NCI-H748 (cell line): ENCODE data around the gene LRRFIP1.
"Not testable (repeated sequence)": the region's sequence is repeated elsewhere in the genome, so short reads cannot be mapped to it uniquely, and the experiment has no call there.

ENCODE experiments used
- DNase-seq: peaks from one replicate; lab custom pipeline; 2025; ENCODE audit not compliant: unreplicated experiment; lab: John Stamatoyannopoulos, UW

LRRFIP1 gene

GRCh38 chr2:237661799-237662328, 34.5 kb downstream of the LRRFIP1 start:
- DNase-seq: no peak

DNA sequence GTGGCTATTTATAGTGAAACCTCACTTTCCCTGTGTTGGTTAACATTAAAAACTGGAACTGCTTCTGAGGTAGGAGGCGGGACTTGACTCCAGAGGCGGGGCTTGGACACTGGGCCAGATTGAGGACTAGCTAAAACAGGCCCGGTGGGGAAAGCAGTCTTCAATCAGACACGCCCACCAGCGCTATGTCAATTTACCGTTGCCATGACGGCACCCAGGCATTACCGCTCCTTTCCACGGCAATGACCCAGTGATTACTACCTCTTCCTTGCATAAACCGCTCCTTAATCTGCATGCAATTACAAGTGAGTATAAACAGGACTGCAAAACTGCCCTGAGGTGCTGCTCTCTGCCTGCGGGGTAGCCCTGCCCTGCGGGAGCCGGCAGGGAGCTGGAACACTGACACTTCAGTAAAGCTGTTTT, 35.3 kb downstream of the LRRFIP1 start:
- DNase-seq: peak; percentile 99

DNA sequence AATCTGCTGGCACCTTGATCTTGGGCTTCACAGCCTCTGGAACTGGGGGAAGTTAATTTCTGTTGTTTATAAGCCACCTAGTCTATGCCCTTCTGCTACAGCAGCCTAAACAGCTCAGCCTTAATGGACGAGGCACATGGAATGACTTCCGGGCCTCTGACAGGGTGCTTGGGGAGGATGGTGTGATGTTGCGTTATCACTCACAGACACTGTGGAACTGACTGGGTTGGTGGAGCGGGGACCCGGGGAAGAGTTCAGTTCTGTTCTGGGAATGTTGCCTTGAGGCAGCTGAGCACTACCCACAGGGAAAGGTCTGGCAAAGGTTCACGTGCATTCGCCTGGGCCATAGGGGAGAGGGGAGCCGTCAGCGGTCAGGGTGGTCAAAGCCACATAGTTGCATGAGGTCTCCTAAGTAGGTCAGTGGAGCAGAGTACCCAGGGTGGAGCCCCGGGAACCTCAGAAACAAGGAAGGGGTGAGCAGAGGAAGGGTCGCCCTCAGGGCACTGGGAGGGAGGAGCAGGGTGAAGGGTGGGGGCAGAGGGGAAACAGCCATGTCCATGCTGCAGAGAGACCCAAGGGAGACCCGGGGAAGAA, 36.2 kb downstream of the LRRFIP1 start:
- no peak for DNase-seq

- no peak for DNase-seq
These were observed 36.8 kb downstream of the LRRFIP1 start for GRCh38 chr2:237664151-237664550.

DNA sequence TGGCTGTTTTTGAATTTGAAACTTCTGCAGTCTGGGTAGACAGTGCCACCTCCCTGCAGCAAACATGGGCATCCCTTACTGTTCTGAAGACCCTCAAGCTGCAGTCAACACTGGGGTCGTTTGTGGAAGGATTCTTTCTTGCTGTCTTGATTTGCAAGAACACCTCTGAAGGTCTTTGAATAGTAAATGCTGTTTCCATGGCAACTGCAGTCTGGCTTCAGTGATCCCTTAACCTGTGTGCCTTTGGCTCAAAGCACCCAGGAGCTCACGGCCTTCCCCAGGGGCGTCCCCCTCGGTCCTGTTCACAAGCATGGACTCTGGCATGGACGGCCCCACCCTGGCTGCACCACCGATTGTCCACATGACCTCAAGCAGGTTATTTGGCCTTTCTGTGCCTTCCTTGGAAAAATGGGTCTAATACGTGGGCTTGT, 38.3 kb downstream of the LRRFIP1 start:
- DNase-seq: peak; percentile 37

DNA sequence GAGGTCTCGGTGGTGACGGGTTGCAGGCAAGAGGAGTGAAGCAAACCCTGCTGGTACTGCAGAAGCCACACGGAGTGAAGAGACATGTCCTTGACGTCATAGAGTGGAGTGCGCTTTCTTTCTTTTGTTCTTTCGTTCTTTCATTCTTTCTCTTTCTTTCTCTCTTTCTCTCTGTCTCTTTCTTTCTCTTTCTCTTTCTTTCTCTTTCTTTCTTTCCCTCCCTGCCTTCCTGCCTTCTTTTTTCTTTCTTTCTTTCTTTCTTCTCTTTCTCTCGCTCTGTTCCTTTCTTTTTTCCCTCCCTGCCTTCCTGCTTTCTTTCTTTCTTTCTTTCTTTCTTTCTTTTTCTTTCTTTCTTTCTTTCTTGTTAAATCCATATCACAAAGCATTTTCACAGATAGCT, 39.2 kb downstream of the LRRFIP1 start:
- DNase-seq: no peak

DNA sequence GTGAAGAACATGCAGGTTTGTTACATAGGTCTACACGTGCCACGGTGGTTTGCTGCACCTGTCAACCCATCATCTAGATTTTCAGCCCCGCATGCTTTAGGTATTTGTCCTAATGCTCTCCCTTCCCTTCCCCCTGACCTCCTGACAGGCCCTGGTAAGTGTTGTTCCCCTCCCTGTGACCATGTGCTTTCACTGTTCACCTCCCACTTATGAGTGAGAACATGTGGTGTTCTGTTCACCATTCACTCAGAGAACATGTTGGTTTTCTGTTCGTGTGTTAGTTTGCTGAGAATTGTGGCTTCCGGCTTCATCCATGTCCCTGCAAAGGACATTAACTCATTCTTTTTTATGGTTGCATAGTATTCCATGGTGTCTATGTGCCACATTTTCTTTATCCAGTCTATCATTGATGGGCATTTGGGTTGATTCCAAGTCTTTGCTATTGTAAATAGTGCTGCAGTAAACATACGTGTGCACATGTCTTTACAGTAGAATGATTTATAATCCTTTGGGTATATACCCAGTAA, 39.7 kb downstream of the LRRFIP1 start:
- not testable (repeated sequence) for DNase-seq

DNA sequence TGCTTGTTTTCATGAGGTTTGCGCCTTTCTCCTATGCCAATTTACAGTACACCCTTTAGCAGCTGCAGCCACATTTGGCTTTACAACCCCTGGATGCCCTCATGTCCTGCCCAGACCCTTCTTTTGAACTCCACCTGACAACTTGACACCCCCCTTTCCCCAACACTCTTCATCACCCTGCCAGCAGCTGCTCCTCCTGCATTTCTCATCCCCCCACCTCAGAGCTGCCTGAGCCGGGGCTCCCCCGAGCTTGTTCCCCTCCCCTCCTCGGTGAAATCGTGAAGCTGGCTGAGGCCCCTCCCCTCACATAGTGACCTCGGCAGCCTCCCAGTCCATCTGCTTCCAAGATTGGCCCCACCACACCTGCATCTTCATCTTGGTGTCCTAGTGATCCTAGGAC, 40.5 kb downstream of the LRRFIP1 start:
- DNase-seq: no peak

- no peak for DNase-seq
These were observed 41.1 kb downstream of the LRRFIP1 start for GRCh38 chr2:237668440-237668839.

DNA sequence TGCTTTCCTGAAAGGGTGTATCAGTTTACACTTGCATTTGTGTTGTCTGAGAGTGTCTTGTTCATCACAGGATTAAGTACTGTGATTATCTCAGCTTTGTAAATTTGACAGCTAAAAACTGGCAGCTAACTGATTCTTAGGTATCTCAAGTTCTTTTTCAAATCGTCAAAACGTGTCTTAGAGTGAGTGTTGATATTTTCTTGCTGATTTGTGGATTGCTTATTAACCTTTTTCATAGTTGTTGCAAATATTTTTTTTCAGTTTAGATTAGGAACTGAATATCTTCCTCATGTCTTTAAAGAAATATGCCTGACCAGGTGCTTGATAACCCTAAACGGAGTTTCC, 41.9 kb downstream of the LRRFIP1 start:
- peak; percentile 67 for DNase-seq

DNA sequence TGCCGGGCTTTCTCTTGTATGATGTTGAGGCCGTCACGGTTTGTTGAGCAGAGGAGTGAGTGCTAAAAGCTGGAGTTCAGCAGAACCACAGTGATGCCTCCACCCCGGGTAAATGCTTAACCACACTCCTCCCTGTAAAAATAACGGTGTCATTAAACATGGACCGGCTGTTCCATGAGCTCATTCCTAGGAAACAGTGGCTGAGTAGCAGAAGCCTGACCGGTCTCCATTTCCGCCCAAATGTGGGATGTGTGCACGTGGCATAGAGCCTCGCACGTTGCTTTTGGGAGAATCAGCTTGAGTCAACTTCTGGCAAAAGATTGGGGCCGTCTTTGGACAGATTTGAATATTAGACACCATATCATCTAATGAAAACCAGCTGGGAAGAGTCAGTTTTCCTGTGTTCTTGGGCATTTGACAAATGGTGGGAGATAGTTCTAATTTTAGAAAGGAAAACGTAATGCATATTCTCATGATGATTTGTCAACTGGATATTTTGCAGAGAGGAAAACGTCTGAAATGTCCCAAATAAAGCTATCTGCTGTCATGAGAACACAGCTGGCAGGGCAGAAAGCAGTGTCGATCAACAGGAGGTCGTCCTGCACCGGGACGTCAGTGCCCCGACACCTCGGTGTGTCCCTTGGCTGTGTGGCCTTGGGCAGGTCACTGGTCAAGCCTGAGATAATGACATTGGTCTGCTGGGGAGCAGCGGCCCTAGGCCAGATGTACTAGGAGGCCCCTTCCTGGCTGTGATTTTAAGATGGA, 42.4 kb downstream of the LRRFIP1 start:
- peak; percentile 90 for DNase-seq

GRCh38 chr2:237670641-237671040, 43.3 kb downstream of the LRRFIP1 start:
- no peak for DNase-seq

DNA sequence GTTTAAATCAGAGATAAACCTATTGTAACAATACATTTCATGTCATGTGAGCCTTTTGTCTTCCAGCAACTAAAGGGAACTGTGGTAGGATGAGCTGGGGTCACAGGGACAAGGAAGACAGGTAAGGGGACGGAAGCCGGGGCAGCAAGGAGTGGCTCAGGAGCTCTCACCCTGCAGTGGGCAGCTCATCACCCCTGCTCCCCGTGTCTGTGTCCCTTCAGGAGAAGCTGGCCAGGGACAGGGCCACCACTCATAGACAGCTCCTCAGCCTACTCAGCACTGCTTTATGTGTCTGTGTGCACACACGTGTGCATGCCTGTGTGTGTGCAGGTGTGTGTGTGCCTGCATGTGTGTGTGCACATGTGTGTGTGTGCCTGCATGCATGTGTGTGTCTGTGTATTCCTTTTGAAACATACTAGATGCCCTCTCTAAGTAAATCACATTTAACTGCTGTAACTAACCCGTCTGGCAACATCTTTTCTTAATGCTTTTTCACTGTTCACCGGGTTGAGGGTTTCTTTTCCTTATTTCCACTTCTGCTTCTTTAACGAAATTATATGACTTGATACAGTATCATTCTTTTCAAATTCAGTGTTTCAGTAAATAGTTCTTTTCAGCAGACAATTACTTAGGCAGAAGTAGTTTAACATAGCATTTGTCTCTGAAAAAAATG, 44.2 kb downstream of the LRRFIP1 start:
- no peak for DNase-seq

GRCh38 chr2:237672731-237673129, 45.3 kb downstream of the LRRFIP1 start:
- no peak for DNase-seq

GRCh38 chr2:237673130-237674001, 46.0 kb downstream of the LRRFIP1 start:
- DNase-seq: peak; percentile 97

DNA sequence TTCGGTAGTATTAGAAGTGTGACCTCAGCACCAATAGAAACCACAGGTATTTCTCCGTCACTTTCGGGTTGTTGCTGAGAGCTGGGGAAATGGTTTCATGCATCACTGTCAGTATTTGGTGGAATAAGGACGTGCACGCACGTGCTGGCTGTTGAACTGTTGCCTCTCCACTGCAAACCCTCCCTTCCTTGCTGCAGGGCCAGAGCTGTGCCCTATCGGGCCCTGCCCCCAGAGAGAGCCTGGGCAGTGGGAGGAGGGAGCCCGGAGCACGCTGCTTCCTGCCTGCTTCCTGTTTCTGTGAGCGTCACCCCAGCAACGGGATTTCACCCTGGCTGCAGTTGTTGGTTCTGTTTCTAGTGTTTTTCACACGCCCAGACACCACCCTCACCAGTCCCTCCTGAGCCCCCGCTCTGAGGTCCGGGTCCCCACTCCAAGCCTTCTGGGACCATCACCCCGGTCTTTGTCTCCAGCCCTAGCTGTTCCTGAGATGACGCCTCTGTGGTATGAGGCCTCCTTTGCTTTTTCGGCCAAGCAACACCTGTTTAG, 47.4 kb downstream of the LRRFIP1 start:
- DNase-seq: peak; percentile 89

GRCh38 chr2:237675316-237675715, 47.9 kb downstream of the LRRFIP1 start:
- DNase-seq: no peak

GRCh38 chr2:237680702-237681478, 53.5 kb downstream of the LRRFIP1 start:
- no peak for DNase-seq

- DNase-seq: no peak
These were observed 54.8 kb downstream of the LRRFIP1 start for GRCh38 chr2:237682151-237682550.
